Measurements from ENCODE around the gene WIZ.

The WIZ gene

DNA sequence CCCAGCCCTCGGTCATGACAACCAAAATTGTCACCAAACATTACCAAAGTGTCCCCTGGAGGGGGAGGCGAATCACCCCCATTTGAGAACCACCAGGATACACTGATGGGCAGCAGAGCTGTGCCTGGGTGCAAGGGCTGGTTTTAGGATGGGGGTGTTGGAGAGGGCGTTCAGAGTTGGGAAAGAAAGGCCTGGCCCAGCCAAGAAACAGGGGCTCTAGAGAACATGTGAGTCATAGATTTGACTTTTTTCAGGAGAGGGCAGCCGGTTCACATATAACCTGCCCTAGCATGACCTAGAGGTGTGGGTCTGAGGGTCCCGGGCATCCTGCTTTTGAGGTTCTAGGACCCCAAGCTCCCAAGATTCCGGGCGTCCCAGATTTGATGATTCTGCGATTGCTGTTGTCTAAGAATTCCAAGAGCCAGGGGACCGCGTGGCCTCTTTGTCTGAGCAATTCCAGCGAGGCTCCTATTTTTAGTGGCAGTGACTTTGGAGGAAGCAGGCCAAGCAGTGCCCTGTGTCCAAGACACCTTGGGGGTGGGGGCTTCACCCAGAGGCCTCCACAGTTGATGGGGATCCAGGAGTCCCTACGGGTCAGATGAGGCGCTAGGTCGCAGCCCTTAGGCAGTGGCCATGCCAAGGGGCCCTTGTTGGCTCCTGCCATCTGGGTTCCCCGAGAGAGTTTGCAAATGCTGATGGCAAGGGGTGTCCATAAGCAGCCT, 5.1 kb downstream of the WIZ start:
- no peak for DNase-seq

DNA sequence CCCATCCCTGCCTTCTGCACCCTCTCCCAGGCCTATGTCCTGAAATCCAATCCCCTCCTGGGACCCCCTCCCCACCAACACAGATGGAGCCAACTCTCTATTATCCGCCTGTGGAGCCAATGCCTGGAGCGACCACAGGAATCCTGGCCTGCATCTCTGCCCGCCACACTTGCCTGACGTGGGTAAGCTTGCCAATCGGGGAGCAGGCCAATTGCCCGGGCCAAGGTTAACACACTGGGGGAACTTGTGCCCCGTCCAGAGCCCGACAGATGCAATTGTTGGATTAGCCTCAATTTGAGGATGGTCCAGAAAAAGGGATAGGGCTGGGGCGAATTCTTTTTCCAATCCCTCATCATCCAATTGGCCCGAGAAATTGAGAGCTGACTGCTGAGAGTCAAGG, 5.9 kb downstream of the WIZ start:
- no peak for DNase-seq

DNA sequence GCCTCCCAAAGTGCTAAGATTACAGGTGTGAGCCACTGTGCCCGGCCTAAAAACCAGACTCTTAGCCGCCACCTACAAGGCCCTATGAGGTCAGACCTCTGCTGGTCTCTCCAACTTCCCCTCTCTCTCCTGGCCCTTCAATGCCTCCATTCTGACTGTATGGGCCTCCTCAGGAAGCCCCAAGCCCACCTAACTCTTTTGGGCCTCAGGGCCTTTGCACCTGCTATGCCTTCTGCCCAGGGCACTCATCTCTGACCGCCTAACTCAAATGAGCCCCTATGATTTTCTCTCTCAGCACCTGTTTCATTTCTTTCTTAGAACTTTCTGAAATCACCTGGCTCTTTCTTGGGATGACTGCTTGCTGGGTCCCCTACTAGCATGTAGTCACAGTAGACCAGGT, 6.4 kb downstream of the WIZ start:
- DNase-seq: no peak

DNA sequence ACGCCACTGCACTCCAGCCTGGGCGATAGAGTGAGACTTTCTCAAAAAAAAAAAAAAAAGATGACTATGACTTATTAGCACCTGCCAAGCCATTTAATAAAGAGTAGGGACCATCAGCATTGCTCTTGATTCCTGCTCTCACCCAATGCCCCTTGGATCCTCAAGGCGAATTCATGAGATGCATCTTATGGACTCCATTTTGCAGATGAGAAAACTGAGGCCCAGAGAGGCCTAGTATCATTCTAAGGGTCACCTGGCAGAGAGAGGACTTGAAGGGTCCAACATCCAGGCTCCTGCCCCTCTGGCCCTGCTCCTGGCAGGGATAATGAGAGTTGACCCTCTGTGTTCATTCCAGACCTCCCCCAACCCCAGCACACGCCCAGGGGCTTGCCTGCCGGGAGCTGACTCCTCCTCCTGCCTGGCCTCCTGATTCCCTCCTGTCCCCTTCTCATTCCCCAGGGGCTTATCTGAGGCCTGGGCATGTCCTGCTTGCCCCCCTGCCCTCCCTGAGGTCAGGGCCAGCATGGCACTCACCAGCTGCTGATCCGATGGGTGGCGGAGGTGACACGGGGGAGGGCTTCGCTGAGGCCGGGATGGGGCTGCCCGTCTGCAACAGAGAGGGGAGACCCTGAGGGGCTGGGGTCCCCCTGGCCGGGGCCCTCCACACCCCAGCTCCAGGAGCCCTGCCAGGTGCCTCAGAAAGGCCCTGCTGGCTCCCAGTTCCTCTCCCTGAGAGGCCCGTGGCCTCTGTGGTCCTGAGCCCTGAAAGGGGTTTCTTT, 7.4 kb downstream of the WIZ start:
- DNase-seq: no peak

DNA sequence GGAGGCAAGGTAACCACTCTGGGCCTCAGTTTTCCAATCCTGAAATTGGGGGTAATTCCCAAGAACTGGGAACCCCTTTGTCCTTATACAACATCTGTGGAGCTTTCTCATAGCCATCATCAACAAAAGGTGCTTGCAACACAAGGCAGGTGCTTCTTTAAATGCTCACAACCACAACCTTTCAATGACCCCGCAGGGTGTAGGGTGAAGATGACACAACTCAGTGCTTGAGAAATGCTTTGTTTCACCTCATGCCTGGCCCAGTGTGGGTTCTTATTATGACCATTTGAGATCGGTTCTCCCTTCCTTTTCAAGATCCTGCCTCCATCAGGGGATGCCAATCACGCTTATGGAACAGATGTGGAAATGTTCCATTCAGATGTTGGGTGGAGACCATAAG, 8.4 kb downstream of the WIZ start:
- DNase-seq: no peak

DNA sequence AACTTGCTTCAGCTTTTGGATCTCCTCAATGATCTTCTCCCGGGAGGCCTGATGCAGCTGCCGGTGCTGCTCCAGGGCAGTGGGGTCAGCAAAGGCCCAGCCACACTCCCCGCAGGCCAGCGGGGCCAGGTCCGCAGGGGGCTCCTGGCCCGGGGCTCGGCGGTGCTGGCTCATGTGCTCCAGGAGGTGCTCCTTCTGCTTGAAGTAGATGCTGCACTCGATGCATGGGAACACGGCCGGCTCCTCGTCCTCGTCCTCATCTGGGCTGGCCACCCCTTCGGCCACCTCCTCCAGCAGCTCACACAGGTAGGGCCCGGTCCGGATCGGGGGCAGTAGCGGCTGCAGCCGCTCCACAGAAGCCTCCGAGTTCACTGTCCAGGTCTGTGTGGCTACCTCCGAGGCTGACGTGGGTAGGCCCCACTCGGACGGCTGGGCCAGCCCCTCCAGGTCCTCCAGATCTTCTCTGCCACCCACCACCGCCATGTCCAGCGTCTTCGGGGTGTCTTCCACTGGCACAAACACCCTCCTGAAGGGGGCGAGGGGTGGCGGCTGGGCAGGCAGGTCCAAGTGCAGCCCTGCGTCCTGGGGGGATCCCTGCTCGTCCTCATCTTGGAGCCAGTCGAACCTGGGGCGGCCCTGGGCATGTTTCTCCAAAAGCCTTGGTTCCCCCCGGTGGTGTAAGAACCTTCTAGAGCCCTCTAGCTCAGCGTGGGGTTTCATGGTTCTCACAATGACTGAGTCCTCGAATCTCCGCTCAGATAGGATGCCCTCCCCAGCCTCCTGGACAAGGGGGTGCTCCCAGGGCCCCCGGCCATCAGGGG, 9.7 kb downstream of the WIZ start:
- DNase-seq: no peak

DNA sequence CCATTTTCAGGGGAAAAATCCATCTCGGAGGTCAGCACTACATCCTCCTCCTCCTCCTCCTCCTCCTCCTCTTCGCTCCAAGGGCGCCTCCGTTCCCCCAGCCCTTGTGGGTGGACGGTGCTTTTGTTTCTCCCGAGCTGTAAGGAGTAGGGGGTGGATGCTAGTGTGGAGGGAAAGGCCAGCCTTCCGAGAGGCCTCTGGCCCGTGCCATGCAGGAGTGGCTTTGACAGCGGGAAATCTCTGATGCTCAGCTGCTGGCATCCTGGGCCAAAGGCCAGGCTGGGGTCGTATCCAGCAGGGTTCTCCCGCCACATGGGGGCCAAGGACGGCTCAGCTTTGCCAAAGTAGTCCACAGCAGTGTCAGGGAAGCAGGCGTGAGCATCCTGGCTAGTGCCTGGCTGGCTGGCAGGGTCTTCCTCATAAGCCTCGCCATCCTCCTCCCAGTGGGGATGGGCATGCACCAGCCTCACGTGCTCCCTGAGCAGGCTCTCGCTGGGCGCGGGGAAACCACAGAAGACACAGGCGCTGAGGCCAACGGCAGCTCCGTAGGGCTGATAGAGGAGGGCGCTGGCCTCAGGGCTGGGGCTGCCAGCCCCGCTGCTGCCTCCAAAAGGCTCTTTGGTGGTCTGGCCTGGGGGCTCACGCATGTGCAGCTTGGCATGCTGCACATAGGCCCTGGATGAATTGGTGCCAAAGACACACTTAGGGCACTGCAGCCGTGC, 10.5 kb downstream of the WIZ start:
- DNase-seq: no peak

DNA sequence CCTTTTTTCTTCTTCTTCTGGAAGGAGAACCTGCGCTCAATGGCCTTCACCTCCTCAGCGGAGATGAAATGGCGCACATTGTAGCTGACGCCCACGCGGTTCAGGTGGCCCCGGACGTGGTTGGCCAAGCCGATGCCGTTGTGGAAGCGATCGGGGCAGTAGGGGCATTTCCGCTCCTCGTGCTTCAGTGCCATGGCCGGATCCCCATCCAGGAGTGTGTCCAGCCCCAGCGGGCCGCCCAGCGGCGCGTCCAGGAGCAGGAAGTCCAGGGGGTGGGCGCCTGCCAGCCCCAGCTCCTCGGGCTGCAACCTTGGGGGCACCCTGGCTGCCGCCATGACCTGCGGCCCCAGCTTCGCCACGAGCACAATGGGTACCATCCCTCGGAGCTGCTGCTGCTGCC, 11.2 kb downstream of the WIZ start:
- no peak for DNase-seq

DNA sequence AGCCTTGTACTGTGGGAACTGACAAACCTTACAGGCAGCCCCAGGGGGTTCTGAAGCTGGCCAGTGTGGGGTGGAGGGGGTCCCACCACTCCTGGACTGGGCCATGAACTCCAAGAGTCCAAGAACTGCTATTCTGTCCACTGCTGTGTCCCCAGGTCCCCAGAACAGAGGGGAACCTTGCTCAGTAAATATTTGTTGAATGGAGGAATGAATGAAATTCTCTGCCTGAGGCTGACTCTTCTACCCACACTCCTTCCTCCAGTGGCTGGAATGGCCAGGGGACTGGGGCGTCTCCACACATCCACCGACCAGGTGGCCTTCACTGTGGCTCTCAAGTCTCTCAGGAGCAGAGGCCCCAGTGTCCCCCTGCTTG, 11.6 kb downstream of the WIZ start:
- no peak for DNase-seq

DNA sequence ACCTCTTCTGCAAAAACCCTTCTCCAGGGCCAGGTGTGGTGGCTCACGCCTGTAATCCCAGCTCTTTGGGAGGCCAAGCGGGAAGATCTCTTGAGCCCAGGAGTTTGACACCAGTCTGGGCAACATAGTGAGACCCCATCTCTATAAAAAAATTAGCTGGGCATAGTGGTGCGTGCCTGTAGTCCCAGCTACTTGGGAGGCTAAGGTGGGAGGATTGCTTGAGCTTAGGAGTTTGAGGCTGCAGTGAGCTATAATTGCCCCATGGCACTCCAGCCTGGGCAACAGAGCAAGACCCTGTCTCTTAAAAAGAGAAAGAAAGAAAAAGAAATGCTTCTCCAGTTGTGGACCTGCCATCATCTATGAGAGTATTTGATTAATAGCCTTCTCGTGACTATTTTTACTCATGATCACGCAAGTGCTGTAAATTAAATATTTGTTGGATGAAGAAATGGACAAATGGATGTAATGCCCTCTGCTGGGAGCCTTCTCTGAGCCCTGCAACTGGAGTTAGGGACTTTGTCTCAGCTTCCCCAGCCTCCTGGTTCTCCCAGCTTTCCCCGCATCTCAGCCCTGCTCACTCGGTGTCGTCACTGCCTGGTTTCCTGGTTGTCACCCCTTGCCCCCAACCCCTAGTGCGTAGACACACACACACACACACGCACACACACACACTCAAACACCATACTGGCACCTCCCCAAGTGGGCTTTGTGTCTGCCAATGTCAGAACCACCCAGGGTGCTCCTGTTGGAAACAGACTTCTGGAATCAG, 12.2 kb downstream of the WIZ start:
- no peak for DNase-seq

DNA sequence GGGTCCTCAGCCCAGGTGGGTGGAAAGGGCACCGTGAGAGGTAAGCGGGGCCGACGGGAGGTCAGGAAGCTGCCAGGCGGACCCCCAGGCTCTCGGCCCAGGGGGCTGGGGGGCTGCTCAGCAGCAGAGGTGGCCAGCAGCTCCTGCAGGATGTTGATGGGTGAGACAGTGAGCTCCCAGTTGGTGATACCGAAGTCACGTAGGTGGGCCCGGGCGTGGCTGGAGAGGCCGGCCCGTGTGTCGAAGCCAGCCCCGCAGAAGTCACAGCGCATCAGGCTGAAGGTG, 13.0 kb downstream of the WIZ start:
- DNase-seq: no peak

DNA sequence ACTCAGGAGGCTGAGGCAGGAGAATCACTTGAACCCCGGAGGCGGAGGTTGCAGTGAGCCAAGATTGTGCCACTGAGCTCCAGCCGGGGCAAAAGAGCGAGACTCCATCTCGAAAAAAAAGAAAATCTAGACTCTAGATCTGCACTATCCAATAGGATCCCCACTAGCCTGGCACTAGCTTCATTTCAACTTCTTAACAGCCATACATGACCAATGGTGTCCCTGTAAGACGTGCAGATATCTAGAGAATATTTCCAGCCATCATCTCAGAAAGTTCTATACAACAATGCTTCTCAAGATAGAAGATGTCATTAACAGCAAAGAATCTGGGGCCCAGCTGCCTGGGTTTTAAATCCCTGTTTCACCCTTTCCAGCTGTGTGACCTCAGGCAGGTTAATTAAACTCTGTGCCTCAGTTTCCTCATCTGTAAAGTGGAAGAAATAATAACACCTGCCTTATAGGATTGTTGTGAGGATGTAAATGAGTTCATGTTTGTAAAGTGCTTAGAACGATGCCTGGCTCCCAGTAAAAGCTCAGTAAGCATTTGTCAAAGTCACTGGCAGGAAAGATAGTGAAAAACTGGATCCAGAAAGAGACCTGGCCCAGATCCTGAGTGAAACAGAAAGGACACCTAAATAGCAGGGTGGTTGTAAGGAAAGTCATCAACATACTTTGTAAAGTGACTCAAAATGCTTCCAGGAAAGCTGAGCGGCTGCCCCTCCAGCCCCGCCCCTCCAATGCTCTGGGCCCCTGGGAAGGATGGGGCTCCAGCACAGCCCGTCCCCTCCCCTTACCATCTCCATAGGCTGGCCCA, 13.5 kb downstream of the WIZ start:
- DNase-seq: no peak

DNA sequence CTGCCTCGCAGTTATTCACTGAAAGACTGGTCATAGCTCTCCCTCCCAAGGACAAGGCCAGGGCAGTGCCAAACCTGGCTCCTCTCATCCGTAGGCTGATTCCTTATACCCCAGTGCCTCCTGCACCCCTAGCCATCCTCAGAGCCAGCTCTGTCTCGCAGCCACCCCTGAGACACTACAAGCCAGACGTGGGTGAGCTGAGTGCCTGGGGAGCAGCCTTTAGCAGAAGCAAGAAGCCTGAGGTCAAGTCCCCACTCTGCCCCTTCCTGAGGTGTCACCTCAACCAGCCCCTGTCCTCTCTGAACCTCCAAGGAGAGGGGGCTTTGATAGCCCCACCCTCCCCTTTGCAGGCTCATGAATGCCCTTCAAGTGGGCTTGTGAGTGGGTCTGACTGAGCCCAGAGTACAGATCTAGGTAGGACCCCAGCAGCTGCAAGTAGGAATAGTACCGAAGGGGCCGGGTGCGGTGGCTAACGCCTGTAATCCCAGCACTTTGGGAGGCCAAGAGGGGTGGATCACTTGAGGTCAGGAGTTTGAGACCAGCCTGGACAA, 16.2 kb downstream of the WIZ start:
- no peak for DNase-seq

DNA sequence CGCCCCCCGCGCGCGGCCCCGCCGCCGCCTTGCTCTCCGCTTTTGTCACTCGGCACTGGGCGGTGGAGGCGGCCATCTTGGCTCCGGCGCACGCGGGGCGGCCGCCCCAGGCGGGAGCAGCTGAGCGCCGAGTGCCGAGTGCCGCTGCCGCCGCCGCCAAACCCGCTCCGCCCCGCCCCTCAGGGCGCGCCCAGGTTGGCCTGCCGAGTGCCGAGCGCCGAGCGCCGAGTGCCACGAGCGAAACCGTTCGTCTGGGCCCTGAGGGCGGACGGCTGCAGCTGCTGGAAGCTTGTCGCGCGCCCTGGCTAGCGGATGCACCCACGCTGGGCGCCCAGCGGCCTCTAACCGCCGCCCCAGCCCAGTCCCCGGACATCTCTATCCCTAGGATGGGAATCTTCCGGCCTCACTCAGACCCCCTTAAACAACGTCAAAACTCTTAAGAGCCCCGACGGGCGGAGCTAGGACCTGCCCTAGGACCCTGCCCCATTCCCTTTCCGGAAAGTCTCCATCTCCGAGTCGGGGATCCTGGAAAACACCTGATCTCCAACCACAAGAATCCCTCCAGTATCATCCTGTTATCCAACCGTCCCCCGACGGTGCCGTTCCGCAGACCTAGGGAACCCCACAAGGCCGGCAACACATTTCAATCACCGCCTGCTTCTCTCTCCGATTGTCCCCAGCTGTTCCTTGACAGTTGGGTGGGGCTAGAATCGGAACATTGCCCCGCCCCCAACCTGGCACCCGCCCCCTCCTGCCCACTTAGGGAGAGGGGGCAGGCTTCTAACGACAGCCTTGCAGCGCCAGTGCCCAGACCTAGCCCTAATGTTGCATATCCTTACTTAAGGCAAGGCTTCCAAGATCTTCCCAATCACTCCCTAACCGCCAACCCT, 16.9 kb downstream of the WIZ start:
- peak; percentile 89 to 93 for DNase-seq

DNA sequence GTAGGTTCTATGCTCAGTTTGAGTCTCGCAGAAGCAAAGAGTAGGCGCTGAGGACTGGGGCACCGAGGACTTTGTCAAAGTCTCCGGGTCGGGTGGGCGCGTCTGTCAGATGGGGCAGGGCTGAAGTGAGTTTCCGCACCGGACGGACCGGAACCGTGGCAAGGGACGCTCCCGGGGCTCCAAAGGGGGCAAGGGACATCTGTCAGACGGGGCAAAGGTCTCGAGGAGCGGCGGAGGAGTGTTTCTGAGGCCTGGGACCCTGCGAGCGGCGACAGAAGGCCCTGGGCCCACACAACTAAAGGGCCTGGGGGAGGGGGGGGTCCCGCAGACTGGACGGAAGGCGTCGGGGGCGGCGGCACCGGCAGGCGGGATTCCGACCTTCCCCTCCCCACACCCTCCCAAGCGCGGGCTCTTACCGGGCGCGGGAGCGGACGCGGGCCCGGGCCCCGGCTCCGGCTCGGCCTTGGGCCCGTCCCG, 17.7 kb downstream of the WIZ start:
- no peak for DNase-seq

DNA sequence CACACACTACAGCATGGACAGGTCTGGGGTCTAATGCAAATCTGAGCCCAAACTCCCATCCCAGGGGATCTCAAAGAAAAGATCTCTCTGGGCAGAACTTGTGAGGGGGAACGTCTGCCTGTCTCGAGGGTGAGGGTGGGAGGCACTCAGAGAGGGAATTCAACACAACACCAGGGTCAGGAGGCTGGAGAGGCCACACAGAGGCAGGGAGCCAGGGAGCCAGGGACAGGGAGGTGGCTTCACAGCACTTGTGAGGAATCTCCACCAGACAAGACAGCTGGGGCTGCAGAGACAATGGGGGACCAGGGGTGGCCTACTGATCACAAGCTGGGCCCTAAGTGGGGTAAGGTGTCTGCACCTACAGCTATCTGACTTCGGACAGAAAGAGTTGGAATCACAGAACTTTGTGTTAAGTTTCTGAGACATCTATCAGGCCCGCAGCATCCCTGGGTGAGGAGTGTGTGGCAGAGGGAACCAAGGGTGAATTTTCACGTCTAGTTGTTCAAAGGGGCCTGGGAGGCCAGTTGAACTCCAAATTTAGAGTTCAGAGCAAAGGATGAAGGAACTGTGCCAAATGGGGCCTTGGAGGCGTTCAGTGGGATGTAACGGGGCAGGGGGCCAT, 18.2 kb downstream of the WIZ start:
- no peak for DNase-seq

DNA sequence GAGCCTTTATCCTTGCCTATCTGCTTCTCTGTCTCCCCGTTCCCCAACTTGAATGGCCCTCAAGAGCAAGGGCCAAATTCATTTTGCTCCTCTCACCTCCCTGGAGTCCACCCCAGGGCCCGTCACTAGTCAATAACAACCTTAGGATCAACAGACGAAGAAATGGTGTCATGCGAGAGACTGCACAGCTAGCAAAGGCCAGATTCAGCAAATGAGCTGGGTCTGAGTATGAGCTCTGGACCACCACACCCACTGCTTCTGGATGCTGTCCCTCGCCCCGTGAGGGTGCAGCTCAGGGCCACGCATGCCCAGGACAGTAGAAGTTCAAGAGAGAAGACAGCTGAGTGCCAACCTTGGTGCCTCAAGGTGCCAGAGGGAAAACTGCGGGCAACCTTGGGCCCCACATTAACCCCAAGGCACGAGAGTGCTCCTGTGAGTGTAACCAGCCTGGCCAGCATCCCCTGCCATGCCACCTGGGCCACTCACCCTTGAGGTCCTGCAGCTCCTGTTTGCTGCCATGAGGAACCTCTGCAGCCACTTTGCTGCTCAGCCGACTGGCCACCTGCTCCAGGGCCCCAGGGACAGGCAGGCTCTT, 19.1 kb downstream of the WIZ start:
- DNase-seq: no peak

DNA sequence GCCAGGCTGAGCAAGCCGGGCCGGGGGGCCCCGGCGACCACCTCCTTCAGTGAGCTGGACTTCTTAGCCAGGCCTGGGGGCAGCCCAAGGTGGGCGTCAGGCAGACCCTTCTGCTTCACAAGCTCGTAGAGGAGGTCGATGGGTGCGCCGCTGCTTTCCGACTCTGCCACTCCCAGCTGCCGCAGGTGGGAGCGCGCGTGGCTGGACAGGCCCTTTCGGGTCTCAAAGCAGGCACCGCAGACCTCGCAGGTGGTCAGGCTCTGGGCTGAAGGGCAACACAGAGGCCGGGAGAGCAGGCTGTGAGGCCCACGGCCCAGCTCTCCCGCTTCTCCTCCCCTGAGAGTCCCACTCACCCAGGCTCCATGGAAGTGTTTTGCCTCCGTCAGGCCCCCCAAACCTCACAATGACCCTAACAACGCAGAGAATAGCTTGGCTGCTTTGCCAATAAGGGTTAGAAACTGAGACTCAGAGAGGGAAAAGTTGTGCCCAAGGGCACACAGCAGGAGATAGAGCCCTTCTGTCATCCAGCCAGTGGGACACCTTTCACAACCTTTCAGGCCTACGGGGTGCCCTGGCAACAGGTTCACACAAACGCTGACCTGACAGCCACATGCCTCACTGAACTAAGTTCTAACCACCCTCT, 19.8 kb downstream of the WIZ start:
- DNase-seq: no peak

Measured in CD4-positive, alpha-beta T cell treated with Interleukin-4 for 1 hour (primary cell).